Stimulated activated CD8-positive, alpha-beta memory T cell treated with anti-CD3 and anti-CD28 coated beads, Interleukin-4, amount 100 ng/mL, for 48 hours (primary cell): ENCODE results near the gene PRKCQ.
"Not testable (repeated sequence)": the region's sequence is repeated elsewhere in the genome, so short reads cannot be mapped to it uniquely, and the experiment has no call there.

ENCODE experiments used
- DNase-seq: peaks from one replicate; pipeline ENCODE4 v3.0.0-alpha.2; 2020

The PRKCQ gene

GRCh38 chr10:6593241-6593671 is 13.2 kb upstream of the PRKCQ start:
- DNase-seq, result no peak

- no peak for DNase-seq
Measured at GRCh38 chr10:6592080-6592479, 12.0 kb upstream of the PRKCQ start.

DNA sequence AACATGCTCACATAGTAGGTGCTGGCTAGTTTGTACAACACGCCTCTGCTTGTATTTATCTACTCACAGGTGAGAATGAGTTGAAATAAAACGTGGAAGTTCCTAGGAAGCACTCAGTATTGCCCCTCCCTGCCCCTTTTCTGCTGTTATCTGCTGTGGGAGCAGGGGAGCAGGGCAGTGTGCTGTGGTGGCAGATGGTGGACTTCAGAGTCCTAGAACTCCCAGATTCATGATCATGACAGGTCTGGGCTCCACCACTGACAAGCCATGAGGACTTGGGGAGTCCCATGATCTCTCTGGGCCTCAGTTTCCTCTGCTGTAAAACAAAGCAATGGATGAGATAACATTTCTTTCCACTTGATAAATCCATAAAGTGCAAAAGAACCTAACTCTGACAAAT is 11.6 kb upstream of the PRKCQ start:
- DNase-seq, result no peak

DNA sequence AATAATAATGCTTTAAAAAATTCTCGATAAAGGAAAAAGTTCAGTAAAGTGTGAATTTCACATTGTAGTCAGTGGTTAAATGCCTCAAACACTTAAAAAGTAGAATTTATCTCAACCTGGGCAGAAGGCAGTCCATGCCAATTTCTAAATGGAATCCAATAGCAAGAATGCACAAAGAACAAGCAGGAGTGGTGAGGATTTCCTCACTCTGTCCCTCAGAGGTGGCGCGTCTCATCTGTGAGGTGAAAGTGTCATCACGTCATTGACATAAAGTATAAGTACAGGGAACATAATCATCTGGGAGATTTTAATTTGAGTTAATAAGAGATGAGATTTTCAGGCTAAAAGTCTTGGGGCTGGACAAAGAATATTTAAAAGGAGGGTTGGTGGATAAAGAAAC is 10.0 kb upstream of the PRKCQ start:
- no peak for DNase-seq

- no peak for DNase-seq
Measured at GRCh38 chr10:6589287-6590094, 9.4 kb upstream of the PRKCQ start.

- DNase-seq, result no peak
Measured at GRCh38 chr10:6588845-6589244, 8.8 kb upstream of the PRKCQ start.

DNA sequence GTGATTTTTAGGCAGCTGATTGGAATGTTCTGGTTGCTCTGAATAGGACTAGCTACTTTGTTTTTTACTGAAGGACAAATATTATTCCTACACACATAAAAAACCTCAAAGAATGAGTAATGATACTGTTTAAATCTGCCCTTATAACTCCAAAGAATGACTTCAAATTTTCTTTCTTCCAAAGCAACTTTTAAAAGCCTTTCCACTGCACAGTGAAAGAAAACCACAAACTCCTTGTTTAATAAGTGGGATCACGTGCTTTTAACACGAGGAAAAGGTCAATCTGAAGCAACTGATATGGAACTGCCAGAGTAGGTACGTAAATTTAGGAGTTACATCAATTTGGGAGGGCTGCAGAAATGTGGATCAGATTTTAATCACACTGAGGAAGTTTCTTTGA is 8.0 kb upstream of the PRKCQ start:
- no peak for DNase-seq

DNA sequence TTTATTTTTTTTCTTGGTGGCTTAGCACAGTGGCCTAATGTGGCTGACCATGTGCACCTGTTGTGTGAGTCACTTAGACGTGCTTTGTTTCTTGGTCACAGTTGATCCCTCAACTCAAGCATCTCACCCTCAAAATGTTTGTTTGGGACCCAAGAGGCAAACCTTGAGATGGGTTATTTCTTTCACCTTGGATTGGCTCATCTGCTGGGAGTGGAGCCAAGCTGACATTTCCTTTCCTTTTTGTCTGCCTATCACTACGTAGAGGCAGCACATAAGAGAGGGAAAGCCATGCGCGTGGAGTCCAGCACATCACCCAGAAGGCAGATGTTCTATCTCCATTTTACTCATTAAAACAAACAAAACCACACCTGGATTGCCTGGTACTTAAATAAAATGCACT is 6.4 kb upstream of the PRKCQ start:
- no peak for DNase-seq

- peak; percentile 87 for DNase-seq
Measured at GRCh38 chr10:6583447-6583846, 3.4 kb upstream of the PRKCQ start.

DNA sequence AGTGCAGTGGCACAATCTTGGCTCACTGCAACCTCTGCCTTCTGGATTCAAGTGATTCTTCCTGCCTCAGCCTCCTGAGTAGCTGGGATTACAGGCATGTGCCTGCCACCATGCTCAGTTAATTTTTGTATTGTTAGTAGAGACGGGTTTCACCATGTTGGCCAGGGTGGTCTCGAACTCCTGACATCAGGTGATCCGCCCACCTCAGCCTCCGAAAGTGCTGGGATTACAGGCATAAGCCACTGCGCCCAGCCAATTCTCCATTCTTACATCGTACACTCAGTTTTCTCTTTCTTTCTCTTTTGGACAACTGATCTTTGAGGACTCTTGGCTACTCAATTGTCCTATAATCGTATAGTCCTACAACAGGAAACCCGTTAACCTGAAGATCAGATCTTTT is 2.8 kb upstream of the PRKCQ start:
- DNase-seq, result not testable (repeated sequence)

DNA sequence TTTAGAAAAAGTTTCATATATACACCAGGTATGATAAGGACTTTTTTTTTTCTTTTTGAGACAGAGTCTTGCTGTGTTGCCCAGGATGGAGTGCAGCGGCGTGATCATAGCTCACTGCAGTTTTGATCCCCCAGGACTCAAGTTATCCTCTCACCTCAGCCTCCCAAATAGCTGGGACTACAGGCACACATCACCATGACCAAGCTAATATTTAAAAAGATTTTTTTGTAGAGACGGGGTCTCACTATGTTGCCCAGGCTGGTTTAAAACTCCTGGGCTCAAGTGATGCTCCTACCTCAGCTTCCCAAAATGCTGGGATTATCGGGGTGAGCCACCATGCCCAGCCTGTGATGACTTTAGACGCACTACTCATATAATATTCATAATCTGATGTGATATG is 2.2 kb upstream of the PRKCQ start:
- no peak for DNase-seq

DNA sequence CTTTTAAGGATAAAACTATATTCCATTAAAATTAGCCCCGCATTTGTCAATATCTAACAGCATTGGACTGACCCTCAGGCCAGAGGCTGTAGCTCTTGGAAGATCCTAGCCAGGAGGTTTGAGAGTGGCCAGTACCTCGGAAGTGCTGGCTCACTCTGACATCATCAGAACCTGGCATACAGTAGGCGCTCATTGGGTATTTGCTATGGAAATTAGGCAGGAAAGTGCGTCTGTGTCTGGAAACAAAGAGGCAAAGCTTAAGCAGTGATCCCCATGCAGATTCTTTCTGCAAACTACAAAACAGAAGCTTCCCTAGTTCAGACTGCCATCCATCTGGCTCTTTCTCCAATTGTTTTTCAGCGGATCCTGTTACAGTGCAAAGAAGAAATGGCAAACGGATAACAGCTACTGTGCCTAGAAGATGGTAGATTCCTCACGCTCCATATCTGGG is 1.7 kb upstream of the PRKCQ start:
- no peak for DNase-seq

GRCh38 chr10:6581223-6581622 is 1.1 kb upstream of the PRKCQ start:
- DNase-seq, result not testable (repeated sequence)

- DNase-seq, result peak; percentile 93
Measured at GRCh38 chr10:6580279-6581029, 378 bp upstream of the PRKCQ start.

DNA sequence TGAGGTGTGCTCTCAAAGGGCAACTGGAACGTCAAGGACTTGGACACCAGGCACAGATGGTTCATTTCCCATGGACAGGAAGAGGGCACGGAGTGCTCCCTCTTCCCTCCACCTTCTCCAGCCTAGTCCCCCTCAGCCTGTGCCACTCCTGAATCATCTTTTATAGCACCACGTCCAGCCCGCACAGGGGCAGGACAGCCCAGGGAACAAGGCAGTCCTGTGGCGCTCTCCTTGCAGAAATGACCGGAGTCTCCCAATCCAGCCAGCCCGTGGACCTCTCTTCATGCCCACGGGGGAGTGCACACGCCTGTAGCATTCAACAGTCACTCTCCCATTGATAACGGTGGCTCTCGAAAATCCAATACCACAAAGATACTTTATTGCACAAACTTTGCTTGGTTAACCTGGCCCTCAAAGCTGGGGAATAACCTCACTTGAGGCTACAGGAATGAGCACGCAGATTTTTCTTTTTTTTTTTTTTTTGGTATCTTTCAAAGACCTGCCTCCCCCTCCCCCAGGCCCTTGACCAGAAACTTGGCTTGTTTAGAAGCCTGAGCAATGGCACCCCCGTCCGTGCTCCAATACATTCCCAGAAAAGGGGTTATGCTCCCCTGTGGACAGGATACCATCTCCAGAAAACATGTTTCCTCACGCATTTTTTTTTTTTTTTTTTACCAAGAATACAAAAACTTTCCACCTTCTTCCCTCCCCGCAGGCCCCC is 733 bp downstream of the PRKCQ start:
- DNase-seq, result peak; percentile 71

- DNase-seq, result no peak
Measured at GRCh38 chr10:6578795-6579182, 1.3 kb downstream of the PRKCQ start.

DNA sequence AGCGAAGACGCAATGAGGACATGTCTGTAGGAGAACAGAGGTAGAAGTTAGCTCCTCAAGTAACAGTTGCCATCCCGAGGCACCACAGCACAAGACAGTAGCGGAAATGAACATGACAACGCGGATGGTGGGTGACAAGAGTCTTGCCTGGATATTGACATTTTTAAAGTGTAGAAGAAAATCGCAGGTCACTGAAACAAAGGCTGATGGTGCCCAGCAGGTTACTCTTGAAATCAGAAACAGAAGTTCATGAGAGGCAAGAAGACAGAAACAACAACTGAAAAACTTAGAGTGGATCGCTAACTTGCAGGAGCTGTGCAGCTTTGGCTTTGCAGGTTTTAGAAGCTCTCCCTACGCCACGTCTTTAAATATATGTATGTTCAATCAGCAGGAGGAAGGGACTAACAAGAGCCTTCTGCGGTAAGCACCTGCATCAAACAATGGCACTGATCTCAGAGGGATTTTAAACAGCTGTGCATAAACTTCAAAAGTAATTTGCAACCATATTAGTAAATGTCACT is 1.8 kb downstream of the PRKCQ start:
- DNase-seq, result no peak

GRCh38 chr10:6576326-6576725 is 3.8 kb downstream of the PRKCQ start:
- no peak for DNase-seq

DNA sequence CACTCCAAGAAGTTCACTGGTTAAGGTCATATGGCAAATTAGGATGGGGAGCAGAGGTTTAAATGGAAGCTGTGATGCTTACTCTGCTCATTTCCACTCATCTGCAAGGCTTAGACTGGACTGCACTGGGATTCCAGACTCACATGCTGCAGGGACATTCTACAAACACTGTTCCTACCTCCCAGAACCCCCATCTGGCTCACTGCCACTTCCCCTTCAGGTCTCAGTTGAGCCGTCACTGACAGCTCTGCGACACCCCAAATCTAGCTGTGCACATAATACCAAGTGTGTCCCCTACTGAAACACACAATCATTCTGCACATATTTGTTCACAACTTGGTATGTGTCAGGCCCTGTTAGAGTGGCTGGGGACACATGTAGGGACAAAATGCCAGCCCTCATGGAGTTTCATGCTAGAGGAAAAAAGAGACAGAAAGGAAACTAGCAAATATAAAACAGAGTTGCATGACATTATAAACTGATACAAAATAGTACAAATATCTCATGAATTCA is 5.4 kb downstream of the PRKCQ start:
- no peak for DNase-seq

- DNase-seq, result no peak
Measured at GRCh38 chr10:6570893-6571292, 9.2 kb downstream of the PRKCQ start.

GRCh38 chr10:6569259-6569658 is 10.8 kb downstream of the PRKCQ start:
- no peak for DNase-seq

- no peak for DNase-seq
Measured at GRCh38 chr10:6567884-6568283, 12.2 kb downstream of the PRKCQ start.

DNA sequence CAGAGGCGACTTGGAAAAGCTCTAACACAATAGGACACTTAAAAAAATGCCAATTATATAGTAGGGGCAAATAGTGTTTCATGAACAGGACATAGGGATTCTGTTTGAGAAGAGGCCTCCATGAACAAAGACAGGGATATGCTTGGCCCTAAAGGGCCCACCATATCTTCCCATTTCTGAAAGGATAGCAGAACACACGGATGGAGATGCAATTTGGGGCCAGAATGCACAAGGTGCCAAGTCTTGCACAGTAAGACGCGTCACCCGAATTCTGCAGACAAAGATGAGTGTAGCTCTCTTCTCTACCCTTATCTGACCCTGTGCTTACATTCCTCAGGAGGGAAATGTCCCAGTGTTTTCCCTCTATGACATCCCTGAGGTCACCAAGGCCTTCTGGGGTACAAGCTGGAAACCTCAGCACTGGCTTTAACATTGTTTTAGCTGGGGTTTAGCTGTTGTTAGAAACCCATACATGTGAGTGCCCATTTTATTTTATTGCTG is 12.8 kb downstream of the PRKCQ start:
- DNase-seq, result no peak
